ENCODE data around the gene SIX3.

DNA sequence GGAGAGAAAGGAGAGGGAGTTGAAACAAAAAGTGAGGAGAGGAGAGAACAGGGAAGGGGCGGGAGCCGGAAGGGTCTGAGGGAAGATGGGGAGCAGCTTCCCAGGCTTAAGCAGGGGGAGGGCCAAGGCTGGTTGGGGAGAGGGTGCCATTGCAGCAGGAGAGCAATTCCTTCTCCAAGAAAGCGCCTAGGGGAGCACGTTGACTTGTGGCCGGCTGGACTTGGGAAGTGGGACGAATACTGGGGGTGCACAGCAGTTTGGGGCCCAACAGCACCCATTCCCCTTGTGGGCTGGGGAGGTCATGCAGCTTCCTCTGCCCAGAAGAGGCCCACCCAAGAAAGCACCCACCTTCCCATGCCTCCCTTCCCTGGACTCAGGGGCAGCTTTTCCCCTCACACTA lies 9.6 kb downstream of the SIX3 start:
- no peak for TF ChIP-seq EZH2phosphoT487 (IDR thresholded peaks at IDR 0.05; ENCODE audit: borderline replicate concordance, low read length)
- TF ChIP-seq, protein P1, sequence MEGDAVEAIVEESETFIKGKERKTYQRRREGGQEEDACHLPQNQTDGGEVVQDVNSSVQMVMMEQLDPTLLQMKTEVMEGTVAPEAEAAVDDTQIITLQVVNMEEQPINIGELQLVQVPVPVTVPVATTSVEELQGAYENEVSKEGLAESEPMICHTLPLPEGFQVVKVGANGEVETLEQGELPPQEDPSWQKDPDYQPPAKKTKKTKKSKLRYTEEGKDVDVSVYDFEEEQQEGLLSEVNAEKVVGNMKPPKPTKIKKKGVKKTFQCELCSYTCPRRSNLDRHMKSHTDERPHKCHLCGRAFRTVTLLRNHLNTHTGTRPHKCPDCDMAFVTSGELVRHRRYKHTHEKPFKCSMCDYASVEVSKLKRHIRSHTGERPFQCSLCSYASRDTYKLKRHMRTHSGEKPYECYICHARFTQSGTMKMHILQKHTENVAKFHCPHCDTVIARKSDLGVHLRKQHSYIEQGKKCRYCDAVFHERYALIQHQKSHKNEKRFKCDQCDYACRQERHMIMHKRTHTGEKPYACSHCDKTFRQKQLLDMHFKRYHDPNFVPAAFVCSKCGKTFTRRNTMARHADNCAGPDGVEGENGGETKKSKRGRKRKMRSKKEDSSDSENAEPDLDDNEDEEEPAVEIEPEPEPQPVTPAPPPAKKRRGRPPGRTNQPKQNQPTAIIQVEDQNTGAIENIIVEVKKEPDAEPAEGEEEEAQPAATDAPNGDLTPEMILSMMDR (conservative IDR thresholded peaks at IDR 0.05; ENCODE audit: low read depth, low read length): no peak
- TF ChIP-seq EZH2 (IDR thresholded peaks at IDR 0.05; ENCODE audit: low read length, unreplicated experiment): no peak
